HEK293 (cell line): ENCODE data around the gene PAQR5.

ENCODE experiments used
- CTCF ChIP-seq: fragments of 450-650 bp; formaldehyde crosslinking; IDR thresholded peaks from 2 replicates; pipeline ENCODE4 v1.5.1; 2016; ENCODE audit warnings: missing biosample characterization, missing genetic modification characterization
- REST ChIP-seq: fragments of 450-650 bp; formaldehyde crosslinking; IDR thresholded peaks from 2 replicates; pipeline ENCODE4 v1.5.1; 2016; ENCODE audit warnings: missing biosample characterization, missing genetic modification characterization
- YY1 ChIP-seq: fragments of 450-650 bp; formaldehyde crosslinking; IDR thresholded peaks from 2 replicates; pipeline ENCODE4 v1.5.1; 2018; ENCODE audit warnings: missing biosample characterization, missing genetic modification characterization
- ZBTB20 ChIP-seq: fragments of 450-650 bp; formaldehyde crosslinking; IDR thresholded peaks from 2 replicates; pipeline ENCODE4 v1.5.1; 2016; ENCODE audit warnings: missing biosample characterization, missing genetic modification characterization
- ZNF169 ChIP-seq: fragments of 450-650 bp; formaldehyde crosslinking; IDR thresholded peaks from 2 replicates; pipeline ENCODE4 v1.5.1; 2016; ENCODE audit warnings: missing biosample characterization, missing genetic modification characterization
- ZNF175 ChIP-seq: fragments of 450-650 bp; formaldehyde crosslinking; IDR thresholded peaks from 2 replicates; pipeline ENCODE4 v1.5.1; 2016; ENCODE audit warnings: missing biosample characterization, missing genetic modification characterization
- ZNF221 ChIP-seq: fragments of 450-650 bp; formaldehyde crosslinking; IDR thresholded peaks from 2 replicates; pipeline ENCODE4 v1.5.1; 2017; ENCODE audit warnings: missing biosample characterization, missing genetic modification characterization, borderline replicate concordance
- ZNF248 ChIP-seq: fragments of 450-650 bp; formaldehyde crosslinking; IDR thresholded peaks from 2 replicates; pipeline ENCODE4 v1.5.1; 2017; ENCODE audit warnings: missing biosample characterization, missing genetic modification characterization
- ZNF274 ChIP-seq, 2 experiments: fragments of 200-500 bp in 1 of 2; fragments of 450-650 bp in 1 of 2; sonication (Bioruptor generic) in 1 of 2; formaldehyde crosslinking in 1 of 2; IDR thresholded peaks; 2 replicates each; pipeline versions ENCODE4 v1.5.1 to v1.6.1; 2014 to 2016; ENCODE audit warnings: borderline replicate concordance in 1 of 2, inconsistent platforms in 1 of 2, low read length in 1 of 2, missing biosample characterization in 1 of 2, missing genetic modification characterization in 1 of 2
- ZNF530 ChIP-seq: fragments of 450-650 bp; formaldehyde crosslinking; IDR thresholded peaks from 2 replicates; pipeline ENCODE4 v1.5.1; 2016; ENCODE audit warnings: low read depth, missing biosample characterization, missing genetic modification characterization
- ZSCAN5A ChIP-seq: fragments of 450-650 bp; formaldehyde crosslinking; IDR thresholded peaks from 2 replicates; pipeline ENCODE4 v1.5.1; 2016; ENCODE audit warnings: missing biosample characterization, missing genetic modification characterization
- TF ChIP-seq, protein P1 (sequence below): fragments of 450-650 bp; formaldehyde crosslinking; IDR thresholded peaks from 2 replicates; pipeline ENCODE4 v1.5.1; 2016; ENCODE audit warnings: missing biosample characterization, missing genetic modification characterization
- TF ChIP-seq, protein P2 (sequence below): fragments of 450-650 bp; formaldehyde crosslinking; IDR thresholded peaks from 2 replicates; pipeline ENCODE4 v1.5.1; 2016; ENCODE audit warnings: missing biosample characterization, missing genetic modification characterization

- TF ChIP-seq ZNF175 (tag by site-specific recombination) (no peak), ZNF248 (tag by site-specific recombination) (no peak), CTCF (tag by site-specific recombination) (no peak), ZNF274 (IDR thresholded peaks at IDR 0.05; ENCODE audit: low read length) (no peak), ZNF274 (tag by site-specific recombination; IDR thresholded peaks at IDR 0.05; ENCODE audit: borderline replicate concordance) (no peak), ZNF221 (no peak), ZSCAN5A (tag by site-specific recombination) (no peak), YY1 (tag by site-specific recombination) (no peak), ZNF169 (tag by site-specific recombination) (no peak), ZBTB20 (tag by site-specific recombination) (no peak), REST (tag by site-specific recombination) (no peak), ZNF530 (no peak)
- TF ChIP-seq, protein P1, sequence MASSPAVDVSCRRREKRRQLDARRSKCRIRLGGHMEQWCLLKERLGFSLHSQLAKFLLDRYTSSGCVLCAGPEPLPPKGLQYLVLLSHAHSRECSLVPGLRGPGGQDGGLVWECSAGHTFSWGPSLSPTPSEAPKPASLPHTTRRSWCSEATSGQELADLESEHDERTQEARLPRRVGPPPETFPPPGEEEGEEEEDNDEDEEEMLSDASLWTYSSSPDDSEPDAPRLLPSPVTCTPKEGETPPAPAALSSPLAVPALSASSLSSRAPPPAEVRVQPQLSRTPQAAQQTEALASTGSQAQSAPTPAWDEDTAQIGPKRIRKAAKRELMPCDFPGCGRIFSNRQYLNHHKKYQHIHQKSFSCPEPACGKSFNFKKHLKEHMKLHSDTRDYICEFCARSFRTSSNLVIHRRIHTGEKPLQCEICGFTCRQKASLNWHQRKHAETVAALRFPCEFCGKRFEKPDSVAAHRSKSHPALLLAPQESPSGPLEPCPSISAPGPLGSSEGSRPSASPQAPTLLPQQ (tag by site-specific recombination) = no peak
- TF ChIP-seq, protein P2, sequence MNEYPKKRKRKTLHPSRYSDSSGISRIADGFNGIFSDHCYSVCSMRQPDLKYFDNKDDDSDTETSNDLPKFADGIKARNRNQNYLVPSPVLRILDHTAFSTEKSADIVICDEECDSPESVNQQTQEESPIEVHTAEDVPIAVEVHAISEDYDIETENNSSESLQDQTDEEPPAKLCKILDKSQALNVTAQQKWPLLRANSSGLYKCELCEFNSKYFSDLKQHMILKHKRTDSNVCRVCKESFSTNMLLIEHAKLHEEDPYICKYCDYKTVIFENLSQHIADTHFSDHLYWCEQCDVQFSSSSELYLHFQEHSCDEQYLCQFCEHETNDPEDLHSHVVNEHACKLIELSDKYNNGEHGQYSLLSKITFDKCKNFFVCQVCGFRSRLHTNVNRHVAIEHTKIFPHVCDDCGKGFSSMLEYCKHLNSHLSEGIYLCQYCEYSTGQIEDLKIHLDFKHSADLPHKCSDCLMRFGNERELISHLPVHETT (tag by site-specific recombination) = no peak
Observed at GRCh38 chr15:69303337-69304181, 4.8 kb downstream of the PAQR5 start.
